Endothelial cell of umbilical vein (primary cell): Measurements from ENCODE around the gene GNAQ. TPM values are rescaled to one million over a fixed set of nuclear protein-coding genes. Genes with fewer than 3 reads are reported as not detected.

Experiments used
- BruUV-seq: library from RNA; stranded (reverse); fragments of 400-500 nt; replicated peaks from 2 replicates; lab custom pipeline; 2021; lab: Mats Ljungman, UMichigan
- CTCF ChIA-PET: fragments of 300-600, 350-600 bp; sonication (Branson Sonifier 250); formaldehyde crosslinking; loops from one replicate; lab custom pipeline; 2021; ENCODE audit warnings: antibody characterized with exemption, inconsistent platforms; lab: Charles Lee
- POLR2A ChIA-PET: fragments of 300-600, 350-600 bp; sonication (Branson Sonifier 250); formaldehyde crosslinking; loops from one replicate; lab custom pipeline; 2021; ENCODE audit warnings: antibody characterized with exemption, inconsistent platforms; lab: Charles Lee
- DNase-seq: peaks from one replicate; pipeline ENCODE4 v3.0.0-alpha.2; 2011; ENCODE audit warnings: low read depth, low spot score
- FAIRE-seq: peaks from 2 replicates; lab custom pipeline; 2011; peaks lifted over from hg19 to GRCh38; lab: Jason Lieb, UNC
- H2AFZ ChIP-seq: 2 replicates; pipeline ENCODE4 v1.6.0; 2012; ENCODE audit warnings: low read depth, low read length, control low read depth, inconsistent platforms
- H3K27ac ChIP-seq: 2 replicates; pipeline ENCODE4 v1.5.1; 2011; ENCODE audit warnings: low read depth, mild to moderate bottlenecking, control low read depth, low read length, moderate library complexity; ENCODE audit not compliant: insufficient read depth
- H3K27me3 ChIP-seq, 2 experiments: 2 replicates each; pipeline versions ENCODE4 v1.6.0 to v1.6.1; 2011; ENCODE audit warnings: low read length in 2 of 2, mixed read lengths in 1 of 2; ENCODE audit not compliant: control insufficient read depth in 2 of 2, insufficient read depth in 2 of 2
- H3K36me3 ChIP-seq, 2 experiments: 2 replicates in 1 of 2; 3 replicates in 1 of 2; pipeline ENCODE4 v1.5.1; 2011; ENCODE audit warnings: low read length in 2 of 2, mild to moderate bottlenecking in 1 of 2, moderate library complexity in 1 of 2; ENCODE audit not compliant: control insufficient read depth in 2 of 2, insufficient read depth in 2 of 2; ENCODE audit errors: extremely low read depth in 1 of 2
- H3K4me1 ChIP-seq: 3 replicates; pipeline ENCODE4 v1.5.1; 2011; ENCODE audit warnings: mild to moderate bottlenecking, low read length; ENCODE audit not compliant: control insufficient read depth, insufficient read depth; ENCODE audit errors: extremely low read depth
- H3K4me2 ChIP-seq: 2 replicates; pipeline ENCODE4 v1.6.1; 2011; ENCODE audit warnings: low read length, control low read depth, mixed read lengths; ENCODE audit not compliant: insufficient read depth
- H3K4me3 ChIP-seq, 3 experiments: fragments of 200-600 bp in 1 of 3; sonication (generic), shearing (Covaris generic) in 1 of 3; replicated peaks in 1 of 3; 2 replicates each; pipeline ENCODE4 v1.5.1; 2011 to 2016; ENCODE audit warnings: control low read depth in 3 of 3, low read length in 3 of 3, mild to moderate bottlenecking in 2 of 3, inconsistent platforms in 1 of 3, low read depth in 1 of 3, moderate library complexity in 1 of 3; ENCODE audit not compliant: insufficient read depth in 1 of 3
- H3K79me2 ChIP-seq: 2 replicates; pipeline ENCODE4 v1.6.0; 2012; ENCODE audit warnings: low read length, inconsistent platforms; ENCODE audit not compliant: control insufficient read depth, insufficient read depth
- H3K9ac ChIP-seq: replicated peaks from 2 replicates; pipeline ENCODE3; 2011; ENCODE audit warnings: low read length, control low read depth; ENCODE audit not compliant: insufficient read depth; ENCODE audit errors: extremely low read depth
- H3K9me1 ChIP-seq: replicated peaks from 3 replicates; pipeline ENCODE4 v1.6.0; 2011; ENCODE audit warnings: mild to moderate bottlenecking, low read length; ENCODE audit not compliant: control insufficient read depth, insufficient read depth; ENCODE audit errors: extremely low read depth
- H3K9me3 ChIP-seq: replicated peaks from 2 replicates; pipeline ENCODE4 v1.5.1; 2012; ENCODE audit warnings: low read length, inconsistent platforms; ENCODE audit not compliant: control insufficient read depth, insufficient read depth
- H4K20me1 ChIP-seq: replicated peaks from 2 replicates; pipeline ENCODE3; 2011; ENCODE audit warnings: mild to moderate bottlenecking, low read length; ENCODE audit not compliant: control insufficient read depth, insufficient read depth; ENCODE audit errors: extremely low read depth
- CTCF ChIP-seq, 2 donors: IDR thresholded peaks; 1 replicate in 1 of 2; 2 replicates in 1 of 2; pipeline ENCODE4 v1.5.1; 2011; ENCODE audit warnings: low read length in 2 of 2, mild to moderate bottlenecking in 2 of 2, moderate library complexity in 2 of 2, control low read depth in 1 of 2, inconsistent platforms in 1 of 2, low read depth in 1 of 2; ENCODE audit not compliant: insufficient read depth in 1 of 2; ENCODE audit errors: extremely low read depth in 1 of 2
- EZH2 ChIP-seq: IDR thresholded peaks from 2 replicates; pipeline ENCODE4 v1.6.1; 2012; ENCODE audit warnings: borderline replicate concordance, low read depth, mild to moderate bottlenecking, moderate library complexity, low read length, inconsistent platforms; ENCODE audit not compliant: severe bottlenecking
- FOS ChIP-seq: IDR thresholded peaks from 2 replicates; pipeline ENCODE4 v1.6.1; 2011; ENCODE audit warnings: mild to moderate bottlenecking, low read length, moderate library complexity, borderline replicate concordance; ENCODE audit not compliant: insufficient read depth
- GATA2 ChIP-seq: IDR thresholded peaks from 2 replicates; pipeline ENCODE4 v1.7.0; 2011; ENCODE audit warnings: low read depth, mild to moderate bottlenecking, moderate library complexity, mixed read lengths, low read length; ENCODE audit not compliant: insufficient read length, insufficient read depth
- JUN ChIP-seq: IDR thresholded peaks from 2 replicates; pipeline ENCODE4 v1.6.1; 2011; ENCODE audit warnings: borderline replicate concordance, low read depth; ENCODE audit not compliant: insufficient read length, insufficient read depth
- MAX ChIP-seq: IDR thresholded peaks from 2 replicates; pipeline ENCODE4 v1.6.1; 2011; ENCODE audit not compliant: insufficient read depth, insufficient read length
- MYC ChIP-seq: IDR thresholded peaks from one replicate; pipeline ENCODE4 v1.6.1; 2011; ENCODE audit warnings: mild to moderate bottlenecking, low read depth, low read length
- POLR2A ChIP-seq: IDR thresholded peaks from 2 replicates; pipeline ENCODE4 v1.6.1; 2012; ENCODE audit warnings: low read depth, mild to moderate bottlenecking, control low read depth, low read length
- POLR2AphosphoS5 ChIP-seq: IDR thresholded peaks from 2 replicates; pipeline ENCODE4 v1.6.1; 2012; ENCODE audit warnings: low read depth, mild to moderate bottlenecking, control low read depth, low read length, moderate library complexity; ENCODE audit not compliant: insufficient read depth
- dilution Hi-C: fragments of 300-500 bp; cut with MboI; formaldehyde crosslinking; loops from one replicate; pipeline ENCODE4 v1.15.0; 2019; ENCODE audit warnings: low sequenced_read_pairs; ENCODE audit not compliant: extremely low pct_ligation_motif_present
- intact Hi-C: fragments of 100-400 bp; cut with micrococcal nuclease; formaldehyde crosslinking; loops from one replicate; pipeline ENCODE4 v1.10.0; 2022
- polyA plus RNA-seq, 4 experiments: library from polyadenylated mRNA; depleted of rRNA in 3 of 4; stranded (reverse) in 3 of 4; unstranded in 1 of 4; fragments of >200 nt; gene quantifications; 2 replicates each; pipeline versions ENCODE4 v1.2.1 to v1.2.3, GENCODE V29; 2011 to 2012; ENCODE audit warnings: missing spikeins in 1 of 4
- total RNA-seq: library from RNA; stranded (reverse); gene quantifications from 2 replicates; pipeline ENCODE4 v1.2.3, GENCODE V29; 2021

The GNAQ gene
- total and polyA plus RNA-seq, 2 donors (not counting 3 experiments of a cell fraction or from before 2014, with no cell fraction given) = 26.1 to 67.3 TPM

- peak overlapping the region; percentile 86 for H2AFZ ChIP-seq
- no TSS peak for BruUV-seq
- H3K4me2 ChIP-seq = peak overlapping the region; percentile 98
- CTCF ChIA-PET = interaction anchor here (0.7 to 14.2 kb wide), 9 partner anchors 10 to 280 kb away, joined by 3 to 431 read pairs (median 3); no protein-coding TSS in a partner anchor
- H3K4me3 ChIP-seq = peak overlapping the region; percentile 58 to 95 (median 84)
- intact Hi-C loops (loop anchor here (2.0 to 10.0 kb wide), 5 partner anchors 70 to 857 kb away; partner anchors contain the start of gene VPS13A), dilution Hi-C loops (no loop called here)
- FAIRE-seq (peak; percentile 43), DNase-seq (peak; percentile 94)
- H3K9me3 ChIP-seq = no peaks in the 10 kb centered on the region
- H3K9ac ChIP-seq = peak overlapping the region; percentile 95
- H3K4me1 ChIP-seq = peaks cover 41% of the 10 kb centered on the region
- H4K20me1 ChIP-seq = peaks cover 2% of the 10 kb centered on the region
- H3K36me3 ChIP-seq = no peaks in the 10 kb centered on the region
- H3K79me2 ChIP-seq = peaks cover 40% of the 10 kb centered on the region
- TF ChIP-seq GATA2 = no peak
- TF ChIP-seq EZH2 = no peak
- TF ChIP-seq FOS = no peak
- peak; percentile 74 for TF ChIP-seq POLR2AphosphoS5
- no peak for TF ChIP-seq CTCF (IDR thresholded peaks at IDR 0.05; ENCODE audit: extremely low read depth in 1 of 2, insufficient read depth in 1 of 2, low read depth in 1 of 2, low read length in 2 of 2)
- TF ChIP-seq JUN = no peak
- TF ChIP-seq MAX = no peak
- peak; percentile 59 for TF ChIP-seq POLR2A
- no peak for TF ChIP-seq MYC
- peak overlapping the region; percentile 94 for H3K27ac ChIP-seq
- H3K9me1 ChIP-seq = no peaks in the 10 kb centered on the region
- POLR2A ChIA-PET = interaction anchor here (0.5 kb wide), 1 partner anchor 11 kb away, joined by 3 read pairs; no protein-coding TSS in a partner anchor
- H3K27me3 ChIP-seq = no peaks in the 10 kb centered on the region
These were observed 500 bp upstream of the GNAQ start for GRCh38 chr9:78031893-78032729.
